IPS-18c (cell line): ENCODE results near the gene CCDC158.
"Not testable (repeated sequence)": the region's sequence is repeated elsewhere in the genome, so short reads cannot be mapped to it uniquely, and the experiment has no call there.

Source experiments
- H3K4me3 ChIP-seq: 2 replicates; pipeline ENCODE4 v1.7.0; 2013; ENCODE audit warnings: low read depth, mild to moderate bottlenecking, low read length, moderate library complexity; ENCODE audit not compliant: insufficient read depth
- H3K9me3 ChIP-seq: one replicate; pipeline ENCODE4 v1.6.1; 2013; ENCODE audit warnings: mild to moderate bottlenecking, low read length, moderate library complexity; ENCODE audit not compliant: control insufficient read depth, insufficient read depth

The CCDC158 gene

DNA sequence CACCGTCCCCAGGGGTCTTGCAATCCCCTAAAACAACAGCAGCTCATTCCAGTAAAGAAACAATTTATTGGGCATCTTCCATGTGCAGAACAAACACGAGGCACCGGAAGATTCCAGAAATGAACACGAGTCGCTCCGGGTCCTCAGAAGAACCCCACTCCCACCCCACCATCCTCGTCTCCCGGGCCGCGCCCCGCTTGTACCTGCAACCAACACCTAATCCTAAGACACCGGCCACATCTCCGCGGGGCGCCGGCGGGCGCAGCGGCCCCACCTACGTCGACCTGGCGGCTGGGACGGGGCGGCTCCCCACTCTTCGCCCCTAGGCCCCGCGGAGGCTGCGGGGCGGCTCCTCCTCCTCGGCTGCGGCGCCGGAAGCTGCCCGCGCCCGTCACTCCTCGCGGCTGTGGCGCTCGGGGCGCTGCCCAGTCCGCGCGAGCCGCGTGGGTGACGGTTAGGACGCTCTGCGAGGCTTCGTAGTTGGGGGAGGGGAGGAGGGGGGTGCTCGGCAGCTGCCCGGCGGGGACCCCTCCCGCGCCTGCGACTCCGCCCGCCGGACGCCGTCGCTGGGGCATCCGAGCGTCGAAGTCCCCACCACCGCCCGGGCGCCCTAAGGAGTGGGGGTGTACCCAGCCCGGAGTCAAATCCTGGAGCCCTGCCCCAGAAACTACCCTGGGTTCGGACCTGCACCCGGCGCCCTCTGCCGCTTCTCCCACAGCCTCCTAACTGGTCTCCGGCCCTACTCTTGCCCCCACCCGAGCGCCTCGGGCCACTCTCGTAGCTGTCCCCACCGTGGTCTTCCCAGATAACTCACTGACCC lies at the start of gene CCDC158:
Gene CCDC158, minus strand, starts transcription at position 380 of the 820 bp plus-strand sequence. CDS start 17,934 bp downstream, outside the sequence.
- Histone ChIP-seq H3K9me3 (peaks cover 15% of the 10 kb centered on the region), H3K4me3 (no peak within 1 kb of the TSS)

DNA sequence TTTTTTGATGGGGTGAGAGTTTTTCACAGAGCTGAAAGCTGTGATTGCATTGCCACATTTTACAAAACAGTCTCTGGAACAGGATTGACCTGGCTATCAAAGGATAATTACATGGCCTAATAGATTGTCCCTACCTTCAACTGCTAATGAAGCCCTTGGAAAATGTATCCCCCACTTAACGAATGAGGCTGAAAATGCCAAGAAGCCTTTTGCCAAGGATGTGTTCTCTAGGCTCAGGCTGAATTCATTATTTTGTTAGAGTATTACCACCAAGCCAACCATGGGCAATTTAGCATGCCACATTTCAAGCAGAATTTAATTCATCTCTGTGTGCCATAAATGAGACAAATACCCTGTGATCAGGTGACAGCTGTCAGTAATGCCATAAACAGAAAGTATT lies 49.6 kb upstream of the CCDC158 start:
- Histone ChIP-seq H3K4me3 (no peak overlapping the region), H3K9me3 (no peaks in the 10 kb centered on the region)

DNA sequence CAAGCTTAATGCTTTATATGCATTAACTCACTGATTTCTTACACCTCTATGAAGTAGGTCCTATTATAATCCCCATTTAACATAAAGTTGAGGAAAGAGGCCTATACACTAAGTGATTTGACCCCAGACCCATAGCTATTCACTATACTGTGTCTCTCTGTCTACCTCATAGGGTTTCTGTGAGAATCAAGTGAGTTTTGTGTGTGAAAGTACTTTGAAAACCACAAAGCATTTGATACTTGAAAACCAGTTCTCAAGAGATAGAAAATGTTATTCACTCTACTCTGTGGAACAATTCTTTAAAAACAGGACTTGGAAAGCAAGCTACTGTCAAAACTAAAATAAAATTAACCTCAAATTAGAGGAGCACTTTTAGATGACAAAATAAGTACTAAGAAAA lies 49.1 kb upstream of the CCDC158 start:
- H3K9me3 ChIP-seq = peaks cover 2% of the 10 kb centered on the region
- H3K4me3 ChIP-seq = no peak overlapping the region

DNA sequence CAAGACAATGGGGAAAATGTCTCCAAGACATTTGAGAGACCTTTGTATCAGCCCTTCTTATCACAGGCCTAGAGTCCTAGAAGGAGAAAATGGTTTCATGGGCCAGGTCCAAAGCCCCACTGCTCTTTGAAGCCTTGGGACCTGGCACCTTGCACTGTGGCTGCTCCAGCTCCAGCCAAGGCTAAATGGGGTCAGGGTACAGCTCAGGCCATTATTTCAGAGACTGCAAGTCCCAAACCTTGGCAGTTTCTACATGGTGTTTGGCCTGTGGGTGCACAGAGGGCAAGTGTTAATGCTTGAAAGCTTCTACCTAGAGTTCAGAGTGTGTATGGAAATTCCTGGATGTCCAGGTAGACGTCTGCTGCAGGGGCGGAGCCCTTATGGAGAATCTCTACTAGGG lies 42.6 kb upstream of the CCDC158 start:
- H3K9me3 ChIP-seq = peaks cover 12% of the 10 kb centered on the region
- H3K4me3 ChIP-seq = no peak overlapping the region

DNA sequence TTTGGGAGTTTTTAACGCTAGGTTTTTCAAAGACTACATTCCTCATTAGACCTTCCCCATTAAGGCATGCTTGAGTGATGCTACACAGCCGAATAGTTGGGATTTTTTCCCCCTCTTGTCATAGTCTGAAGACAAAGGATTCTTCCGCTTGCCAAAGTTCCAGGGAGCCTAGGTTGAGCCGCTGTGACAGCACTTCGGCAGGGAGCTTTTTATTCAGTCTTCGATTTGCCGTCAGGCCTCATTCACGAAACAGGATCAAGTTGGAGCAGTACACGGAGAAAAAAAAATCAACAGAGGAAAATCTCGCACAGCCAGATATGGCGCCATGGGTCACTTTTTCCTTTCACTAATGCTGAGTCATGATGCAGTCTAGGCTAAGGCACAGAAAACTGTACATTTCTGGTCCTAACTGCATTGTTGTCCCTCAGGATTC lies 38.4 kb upstream of the CCDC158 start:
- Histone ChIP-seq H3K9me3 (peaks cover 8% of the 10 kb centered on the region), H3K4me3 (no peak overlapping the region)

DNA sequence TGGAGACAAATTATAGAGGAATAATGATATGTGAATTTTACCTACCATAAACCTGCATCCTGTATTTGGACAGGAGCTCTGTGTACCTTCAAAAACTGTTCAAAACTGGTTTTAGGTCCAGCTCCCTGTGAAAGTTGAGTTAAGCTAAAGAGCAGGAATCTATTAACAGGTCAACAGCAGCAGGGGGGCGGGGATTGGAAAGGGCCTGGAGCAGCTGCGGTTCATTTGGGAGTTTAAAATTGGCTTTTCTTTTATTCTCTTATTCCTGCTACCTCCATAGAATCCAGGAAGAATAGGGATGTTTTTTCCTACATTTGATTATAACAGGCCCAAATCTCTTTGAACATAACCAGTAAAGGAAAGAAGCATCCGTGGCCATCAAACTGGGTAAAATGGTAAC lies 37.9 kb upstream of the CCDC158 start:
- H3K4me3 ChIP-seq = no peak overlapping the region
- peaks cover 4% of the 10 kb centered on the region for H3K9me3 ChIP-seq

DNA sequence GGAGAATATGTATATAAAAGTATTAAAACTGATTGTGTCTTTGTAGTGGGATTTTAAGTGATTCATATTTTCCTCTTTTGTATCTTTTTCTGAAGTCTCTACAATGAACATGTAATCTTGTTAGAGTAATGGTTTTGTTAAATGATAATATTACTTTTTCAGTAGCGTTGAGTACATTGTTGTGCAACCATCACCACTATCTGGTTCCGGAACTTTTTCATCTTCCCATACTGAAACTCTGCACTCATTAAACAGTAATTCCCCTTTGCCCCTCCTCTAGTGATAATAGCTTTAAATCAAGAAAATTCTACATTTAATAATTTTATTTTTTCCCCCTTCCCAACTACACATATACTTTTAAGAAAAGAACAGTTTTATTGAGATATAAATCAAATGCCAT lies 37.4 kb upstream of the CCDC158 start:
- Histone ChIP-seq H3K9me3 (no peaks in the 10 kb centered on the region), H3K4me3 (no peak overlapping the region)

DNA sequence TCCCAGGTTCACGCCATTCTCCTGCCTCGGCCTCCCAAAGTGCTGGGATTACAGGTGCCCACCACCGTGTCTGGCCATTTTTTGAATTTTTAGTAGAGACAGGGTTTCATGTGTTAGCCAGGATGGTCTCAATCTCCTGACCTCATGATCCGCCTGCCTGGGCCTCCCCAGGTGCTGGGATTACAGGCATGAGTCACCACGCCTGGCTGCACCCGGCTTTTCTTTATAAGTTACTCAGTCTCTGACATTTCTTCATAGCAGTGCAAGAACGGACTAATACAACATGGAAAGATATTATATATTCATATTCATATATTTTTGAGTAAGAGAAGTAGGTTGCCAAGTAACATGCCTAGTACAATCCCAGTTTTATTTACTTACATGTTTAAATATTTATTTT lies 36.9 kb upstream of the CCDC158 start:
- Histone ChIP-seq H3K9me3 (no peaks in the 10 kb centered on the region), H3K4me3 (no peak overlapping the region)

DNA sequence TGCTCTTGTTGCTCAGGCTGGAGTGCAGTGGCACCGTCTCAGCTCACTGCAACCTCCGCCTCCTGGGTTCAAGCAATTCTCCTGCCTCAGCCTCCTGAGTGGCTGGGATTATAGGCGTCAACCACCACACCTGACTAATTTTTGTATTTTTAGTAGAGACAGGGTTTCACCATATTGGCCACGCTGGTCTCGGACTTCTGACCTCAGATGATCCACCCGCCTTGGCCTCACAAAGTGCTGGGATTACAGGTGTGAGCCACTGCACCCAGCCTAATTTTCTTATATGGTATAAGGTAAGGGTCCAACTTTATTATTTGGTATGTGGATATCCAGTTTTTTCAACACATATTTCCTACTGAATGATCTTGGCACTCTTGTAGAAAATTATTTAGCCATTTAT lies 33.1 kb upstream of the CCDC158 start:
- H3K4me3 ChIP-seq, H3K9me3 ChIP-seq: not testable (repeated sequence)

DNA sequence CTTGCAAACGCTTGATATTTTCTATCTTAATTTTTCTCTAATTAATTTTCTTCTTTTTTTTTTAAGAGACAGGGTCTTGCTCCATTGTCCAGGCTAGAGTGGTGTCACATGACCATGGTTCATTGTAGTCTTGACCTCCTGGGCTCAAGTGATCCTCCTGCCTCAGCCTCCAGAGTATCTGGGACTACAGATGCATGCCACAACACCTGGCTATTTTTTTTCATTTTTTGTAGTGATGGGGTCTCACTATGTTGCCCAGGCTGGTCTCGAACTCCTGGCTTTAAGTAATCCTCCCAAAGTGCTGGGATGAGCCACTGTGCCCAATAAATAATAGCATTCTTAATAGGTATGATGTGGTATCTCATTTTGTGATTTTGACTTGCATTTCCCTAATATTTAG lies 32.3 kb upstream of the CCDC158 start:
- no peaks in the 10 kb centered on the region for H3K9me3 ChIP-seq
- no peak overlapping the region for H3K4me3 ChIP-seq

DNA sequence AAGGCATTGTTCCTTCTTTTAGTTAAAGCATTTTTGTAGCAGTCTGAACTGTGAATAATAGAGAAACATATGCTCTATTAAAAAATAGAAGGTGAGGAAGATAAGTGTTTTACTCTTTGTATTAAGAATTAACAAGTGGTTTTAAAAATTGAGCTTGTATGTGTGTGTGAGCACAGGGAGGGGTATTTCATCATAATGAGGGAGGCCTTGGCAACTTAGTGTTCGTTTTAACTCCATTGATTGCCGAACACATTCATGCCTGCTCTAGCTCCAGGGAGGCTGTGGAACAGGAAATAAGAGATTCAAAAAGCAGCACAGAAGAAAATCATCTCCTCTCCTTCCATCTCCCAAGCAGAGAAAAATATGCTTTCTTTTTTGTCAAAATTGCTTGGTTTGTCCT lies 28.9 kb upstream of the CCDC158 start:
- Histone ChIP-seq H3K4me3 (no peak overlapping the region), H3K9me3 (no peaks in the 10 kb centered on the region)

DNA sequence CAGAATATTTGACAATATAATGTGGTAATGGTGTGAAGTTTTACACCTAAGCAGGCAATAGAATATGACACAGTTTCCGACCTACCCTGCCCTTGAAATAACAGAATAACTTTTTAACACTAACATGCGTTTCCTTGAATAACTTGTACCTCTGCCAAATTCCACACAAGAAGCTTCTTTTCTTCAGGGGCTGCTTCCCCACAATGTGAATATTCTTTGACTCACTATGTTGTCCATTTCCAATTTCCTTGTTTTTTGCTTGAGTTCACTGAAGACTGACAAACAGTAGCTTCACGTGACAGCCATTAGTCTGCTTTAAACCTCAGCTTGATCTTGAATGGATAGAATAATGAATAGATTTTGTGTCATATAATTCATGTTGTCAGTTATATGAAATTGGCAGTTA lies 28.4 kb upstream of the CCDC158 start:
- Histone ChIP-seq H3K9me3 (no peaks in the 10 kb centered on the region), H3K4me3 (no peak overlapping the region)

DNA sequence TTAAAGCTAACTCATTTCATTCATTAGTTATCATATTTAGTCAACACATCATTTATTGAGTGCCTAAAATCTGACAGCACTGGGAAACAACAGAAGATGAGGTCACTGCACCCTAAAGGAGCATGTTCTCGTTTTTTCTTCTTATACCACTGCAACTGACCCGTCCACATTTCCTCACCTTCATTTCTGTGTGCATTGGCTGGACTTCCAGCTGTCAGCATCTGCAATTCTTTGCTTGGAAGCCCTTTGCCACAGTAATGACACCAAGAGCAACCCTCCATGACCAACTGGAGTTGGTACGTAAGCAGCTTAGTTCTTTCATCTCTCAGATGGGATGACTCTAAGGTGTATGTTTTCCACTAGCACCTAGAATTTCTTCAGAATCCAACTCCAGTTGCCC lies 27.3 kb upstream of the CCDC158 start:
- Histone ChIP-seq H3K4me3 (no peak overlapping the region), H3K9me3 (no peaks in the 10 kb centered on the region)

DNA sequence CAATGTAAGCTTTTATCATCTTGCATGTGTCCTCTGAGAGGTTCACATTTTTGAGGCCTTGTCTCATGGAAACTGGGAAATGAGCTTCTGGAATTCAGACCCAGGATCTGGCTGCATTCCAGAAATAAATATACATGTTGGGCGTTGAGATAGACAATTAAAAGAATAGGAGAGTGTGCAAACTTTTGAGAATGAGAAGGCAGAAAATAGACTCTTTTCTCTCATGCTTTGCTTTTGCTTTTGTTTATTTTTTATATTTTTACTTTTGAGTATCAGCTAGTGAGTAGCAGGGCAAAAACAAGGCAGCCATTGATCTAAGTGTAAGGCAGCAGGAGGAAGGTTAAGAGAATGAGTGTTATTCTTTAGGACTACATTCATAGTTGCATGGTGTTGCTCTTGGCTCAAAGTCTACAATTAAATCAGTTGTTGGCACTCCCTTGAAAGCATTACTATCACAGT lies 26.5 kb upstream of the CCDC158 start:
- no peaks in the 10 kb centered on the region for H3K9me3 ChIP-seq
- no peak overlapping the region for H3K4me3 ChIP-seq

DNA sequence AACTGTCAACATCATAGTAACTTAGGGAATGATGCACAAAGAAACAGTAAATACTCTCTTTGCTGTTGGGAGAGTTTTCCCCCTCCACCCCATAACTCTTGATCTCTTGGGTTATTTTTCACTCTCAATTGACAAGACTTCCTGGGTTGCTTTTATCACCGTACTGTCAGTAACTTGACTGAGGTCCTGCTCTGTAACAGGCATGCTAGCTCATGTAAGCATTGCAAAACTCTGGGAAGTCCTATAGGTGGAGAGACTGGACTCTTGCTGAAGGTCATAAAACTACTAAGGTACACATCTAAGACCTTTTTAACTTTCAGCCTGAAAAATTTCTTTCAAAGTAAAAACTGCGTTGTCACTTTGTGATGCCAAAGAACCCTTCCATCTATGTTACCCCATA lies 25.0 kb upstream of the CCDC158 start:
- Histone ChIP-seq H3K9me3 (no peaks in the 10 kb centered on the region), H3K4me3 (no peak overlapping the region)

DNA sequence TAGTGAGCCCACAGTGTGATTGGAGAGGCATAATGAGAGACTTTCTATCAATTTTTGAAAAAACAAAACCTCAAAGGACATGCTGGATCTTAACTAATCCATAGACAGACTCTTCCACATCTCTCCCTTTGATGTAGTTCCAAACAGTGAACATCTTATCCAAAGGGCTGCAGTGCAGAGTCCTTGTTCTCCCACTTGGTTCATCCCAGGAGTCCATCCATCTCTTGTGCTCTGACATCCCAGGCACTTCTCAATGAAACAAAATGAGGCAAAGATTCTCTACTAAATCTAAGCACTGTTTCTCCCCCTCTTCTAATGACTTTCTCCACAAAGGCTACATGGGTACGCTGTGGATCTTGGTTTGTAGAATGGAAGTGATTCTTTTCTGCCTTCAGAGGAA lies 22.4 kb upstream of the CCDC158 start:
- Histone ChIP-seq H3K4me3 (no peak overlapping the region), H3K9me3 (no peaks in the 10 kb centered on the region)

DNA sequence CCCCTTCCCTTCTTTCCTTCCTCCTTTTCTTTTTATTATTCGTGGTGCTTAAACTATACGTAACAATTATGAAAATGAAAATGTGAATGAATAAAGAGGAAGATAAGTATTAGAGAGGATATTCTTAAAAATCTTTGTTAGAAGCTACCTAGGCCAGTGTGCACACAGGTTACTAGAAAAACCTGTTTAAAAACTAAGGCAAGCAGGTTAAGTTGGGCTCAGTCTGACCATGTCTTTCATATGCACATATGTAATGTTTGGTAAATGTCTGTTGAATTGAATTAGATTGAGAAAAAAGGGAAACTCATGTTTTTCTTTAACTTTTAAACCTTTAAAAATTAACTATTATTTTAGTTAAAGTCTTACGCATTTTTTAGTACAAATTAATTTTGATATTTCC lies 21.9 kb upstream of the CCDC158 start:
- no peaks in the 10 kb centered on the region for H3K9me3 ChIP-seq
- H3K4me3 ChIP-seq = no peak overlapping the region

DNA sequence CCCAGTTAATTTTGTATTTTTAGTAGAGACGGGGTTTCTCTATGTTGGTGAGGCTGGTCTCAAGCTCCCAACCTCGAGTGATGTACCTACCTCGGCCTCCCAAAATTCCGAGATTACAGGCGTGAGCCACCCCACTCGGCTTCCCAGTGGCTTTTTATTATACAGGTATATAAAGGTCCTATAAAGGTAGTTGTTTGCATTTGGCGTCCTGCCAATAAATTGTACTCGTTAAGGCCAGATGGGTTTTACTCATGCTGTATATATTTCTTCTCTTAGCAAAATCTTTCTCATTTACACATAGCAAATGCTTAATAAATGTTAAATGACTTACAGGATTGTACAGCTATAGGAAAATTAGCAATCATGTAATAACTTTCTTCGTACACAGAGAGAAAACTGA lies 20.9 kb upstream of the CCDC158 start:
- Histone ChIP-seq H3K9me3 (no peaks in the 10 kb centered on the region), H3K4me3 (no peak overlapping the region)

DNA sequence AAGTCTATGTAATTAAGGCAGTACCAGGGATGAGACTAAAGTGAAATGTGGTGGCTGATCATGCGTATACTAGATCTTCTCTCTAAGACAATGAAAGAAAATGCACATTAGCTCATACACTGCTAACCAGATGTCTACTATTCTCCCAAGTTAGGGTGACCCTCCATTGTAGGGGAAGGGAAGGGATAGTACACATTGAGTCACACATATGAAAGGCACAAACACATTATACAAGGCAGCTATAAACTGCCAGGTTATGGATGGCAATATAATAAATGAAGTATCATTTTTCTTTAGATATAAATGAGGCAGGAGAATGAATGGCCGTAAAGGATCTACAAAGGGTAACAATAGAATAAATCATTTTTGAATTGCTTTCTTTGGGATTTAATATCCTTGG lies 18.6 kb upstream of the CCDC158 start:
- Histone ChIP-seq H3K9me3 (no peaks in the 10 kb centered on the region), H3K4me3 (no peak overlapping the region)
